Stimulated activated naive CD8-positive, alpha-beta T cell treated with anti-CD3 and anti-CD28 coated beads, Interleukin-15, Interleukin-2, amounts not matched to agents 100 U/mL and 50 U/mL, for 24 hours (primary cell): ENCODE measurements around the gene ZNF189.
"Not testable (repeated sequence)": the region's sequence is repeated elsewhere in the genome, so short reads cannot be mapped to it uniquely, and the experiment has no call there.

Experiments used
- ATAC-seq: fragments of 150-1000 bp; cut with Tn5 transposase; one replicate; pipeline ENCODE4 v1.10.0; 2021
- DNase-seq: peaks from one replicate; pipeline ENCODE4 v3.0.0; 2021

ZNF189 gene

DNA sequence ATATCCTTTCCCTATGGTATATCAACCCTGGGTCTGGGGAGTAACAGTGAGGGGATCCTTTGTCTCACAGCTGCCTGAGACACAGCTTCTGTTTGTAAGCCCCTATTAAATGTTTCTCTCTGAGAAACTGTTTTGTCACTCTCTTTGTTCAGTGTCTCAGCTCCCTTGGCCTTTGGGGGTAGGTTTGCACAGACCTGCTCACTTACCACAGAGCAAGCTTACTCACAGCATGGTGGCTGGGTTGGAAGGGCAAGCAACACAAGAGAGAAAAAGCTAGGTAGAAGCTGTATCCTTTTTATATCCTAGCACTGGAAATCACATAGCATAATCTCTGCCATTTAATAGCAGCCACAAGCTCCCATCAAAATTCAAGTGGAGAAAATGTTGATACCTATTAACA lies 18.4 kb upstream of the ZNF189 start:
- no peak for ATAC-seq
- DNase-seq: no peak

- no peak for ATAC-seq
Measured at GRCh38 chr9:101381118-101381517, 17.5 kb upstream of the ZNF189 start.

GRCh38 chr9:101381833-101382342 lies 16.8 kb upstream of the ZNF189 start:
- ATAC-seq (no peak), DNase-seq (no peak)

More at GRCh38 chr9:101381118-101381517, 17.5 kb upstream of the ZNF189 start:
- no peak for DNase-seq

DNA sequence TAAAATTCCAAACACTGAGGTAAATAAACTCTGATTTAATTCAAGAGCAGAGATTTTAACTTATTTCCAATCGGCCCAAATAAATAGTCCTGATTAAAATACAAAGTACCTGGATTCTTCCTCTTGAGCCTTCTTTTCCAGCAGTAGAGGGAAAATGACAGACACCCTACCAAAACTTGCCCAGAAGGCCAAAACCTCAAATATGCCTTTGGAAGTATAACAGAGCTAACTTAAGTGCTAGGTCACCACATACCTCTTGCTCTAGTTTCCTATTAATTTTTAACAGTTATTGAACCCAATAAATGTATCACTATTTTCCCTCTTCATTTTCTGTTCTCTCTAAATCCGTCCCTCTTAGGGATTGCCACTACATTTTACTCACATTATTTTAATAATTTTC lies 15.3 kb upstream of the ZNF189 start:
- DNase-seq: no peak
- no peak for ATAC-seq

DNA sequence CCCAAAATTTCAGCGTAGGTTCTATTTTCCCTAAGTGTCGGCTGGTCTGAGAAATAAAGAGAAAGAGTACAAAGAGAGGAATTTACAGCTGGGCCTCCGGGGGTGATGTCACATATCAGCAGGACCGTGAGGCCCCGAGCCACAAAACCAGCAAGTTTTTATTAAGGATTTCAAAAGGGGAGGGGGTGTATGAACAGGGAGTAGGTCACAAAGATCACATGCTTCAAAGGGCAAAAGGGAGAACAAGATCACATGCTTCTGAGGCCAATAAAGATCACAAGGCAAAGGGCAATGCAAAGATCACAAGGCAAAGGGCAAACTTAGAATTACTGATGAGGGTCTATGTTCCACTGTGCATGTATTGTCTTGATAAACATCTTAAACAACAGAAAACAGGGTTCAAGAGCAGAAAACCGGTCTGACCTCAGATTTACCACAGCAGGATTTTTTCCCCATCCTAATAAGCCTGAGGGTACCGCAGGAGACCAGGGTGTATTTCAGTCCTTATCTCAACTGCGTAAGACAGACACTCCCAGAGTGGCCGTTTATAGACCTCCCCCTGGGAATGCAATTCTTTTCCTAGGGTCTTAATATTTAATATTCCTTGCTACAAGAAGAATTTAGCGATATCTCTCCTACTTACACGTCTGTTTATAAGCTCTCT lies 13.6 kb upstream of the ZNF189 start, which contains the start of gene BAAT:
Gene BAAT, minus strand, starts transcription at position 134 of the 664 bp plus-strand sequence. CDS start 13,602 bp downstream, outside the sequence.
- ATAC-seq, DNase-seq: not testable (repeated sequence)

DNA sequence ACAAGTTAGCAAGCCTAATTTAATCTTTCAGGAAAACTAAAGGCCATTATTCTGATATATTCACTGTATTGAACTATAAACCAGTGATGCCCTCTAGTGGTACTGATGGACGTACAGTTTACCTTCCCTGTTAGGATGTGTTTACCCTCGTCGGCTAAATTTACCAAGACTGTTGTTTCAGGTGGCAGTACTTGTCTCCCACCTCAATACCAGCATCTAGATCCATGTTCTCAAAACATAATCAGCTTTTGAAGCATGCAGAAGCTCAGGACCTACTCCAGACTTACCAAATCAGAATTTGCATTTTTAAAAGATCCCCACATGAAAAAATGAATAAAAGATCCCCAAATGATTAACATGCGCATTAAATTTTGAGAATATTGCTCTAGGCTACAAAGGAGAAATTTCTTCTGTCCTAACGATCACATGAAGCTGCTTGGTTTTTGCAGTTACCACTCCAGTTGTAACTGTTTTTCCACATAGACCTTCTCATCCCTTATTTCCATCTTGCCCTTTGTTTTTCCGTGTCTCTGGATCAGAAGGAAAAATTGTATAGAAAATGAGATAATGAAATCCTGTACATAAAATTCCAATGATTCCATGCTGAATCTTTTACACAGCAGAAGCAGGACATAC lies 10.7 kb upstream of the ZNF189 start:
- DNase-seq (no peak), ATAC-seq (no peak)

DNA sequence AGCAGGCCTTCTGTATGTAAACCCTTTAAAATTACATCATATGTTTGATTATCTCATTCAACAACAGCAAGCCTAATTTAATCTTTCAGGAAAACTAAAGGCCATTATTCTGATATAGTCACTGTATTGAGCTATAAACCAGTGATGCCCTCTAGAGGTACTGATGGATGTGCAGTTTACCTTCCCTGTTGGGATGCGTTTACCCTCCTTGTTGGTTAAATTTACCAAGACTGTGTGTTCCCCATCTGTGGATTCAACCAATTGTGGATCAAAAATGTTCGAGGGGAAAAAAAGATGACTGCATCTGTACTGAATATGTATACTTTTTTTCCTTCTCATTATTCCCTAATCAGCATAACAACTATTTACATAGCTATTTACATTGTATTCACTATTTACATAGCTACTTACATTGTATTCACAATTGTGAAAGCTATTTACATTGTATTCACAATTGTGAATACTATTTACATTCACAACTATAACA lies 10.1 kb upstream of the ZNF189 start:
- no peak for DNase-seq
- ATAC-seq: no peak

GRCh38 chr9:101393135-101393534 lies 5.5 kb upstream of the ZNF189 start:
- no peak for DNase-seq
- no peak for ATAC-seq

- ATAC-seq (no peak), DNase-seq (no peak)
Measured at GRCh38 chr9:101394687-101395086, 4.0 kb upstream of the ZNF189 start.

- no peak for DNase-seq
- ATAC-seq: no peak
Measured at GRCh38 chr9:101397746-101398067, 944 bp upstream of the ZNF189 start.

DNA sequence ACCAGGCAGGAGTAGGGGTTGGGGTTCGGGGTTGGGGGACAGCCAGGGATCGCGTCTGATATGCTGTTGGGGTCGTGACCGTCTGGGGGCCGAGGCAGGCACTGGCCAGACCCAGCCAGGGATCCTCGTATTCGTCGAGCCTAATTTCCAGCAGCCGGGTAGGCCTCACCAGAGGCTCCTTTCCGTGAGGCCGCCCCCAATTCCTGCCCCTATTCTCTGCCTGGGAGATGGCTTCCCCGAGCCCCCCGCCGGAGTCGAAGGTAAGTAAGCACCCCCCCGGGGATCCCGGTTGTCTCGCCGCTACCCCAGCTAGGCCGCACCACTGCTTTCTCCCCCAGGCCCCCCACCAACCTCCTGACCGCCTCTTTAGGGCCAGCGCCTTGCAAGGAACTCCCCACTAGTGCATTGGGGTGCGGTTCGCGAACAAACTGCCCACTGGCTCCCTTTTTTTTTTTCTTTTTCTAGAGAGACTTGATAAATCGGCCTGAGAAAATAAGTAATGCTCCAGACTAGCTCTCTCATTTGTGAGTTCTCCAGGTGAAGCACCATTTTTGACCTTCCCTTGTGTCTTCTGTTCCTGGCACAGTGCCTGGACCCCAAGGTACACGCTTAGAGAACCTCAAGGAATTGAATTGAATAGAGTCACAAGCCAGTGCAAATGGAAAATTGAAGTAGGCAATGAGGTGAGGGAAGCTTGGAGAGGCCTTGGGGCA lies 435 bp downstream of the ZNF189 start:
- peak; percentile 10 for ATAC-seq
- DNase-seq: peak; percentile 20

DNA sequence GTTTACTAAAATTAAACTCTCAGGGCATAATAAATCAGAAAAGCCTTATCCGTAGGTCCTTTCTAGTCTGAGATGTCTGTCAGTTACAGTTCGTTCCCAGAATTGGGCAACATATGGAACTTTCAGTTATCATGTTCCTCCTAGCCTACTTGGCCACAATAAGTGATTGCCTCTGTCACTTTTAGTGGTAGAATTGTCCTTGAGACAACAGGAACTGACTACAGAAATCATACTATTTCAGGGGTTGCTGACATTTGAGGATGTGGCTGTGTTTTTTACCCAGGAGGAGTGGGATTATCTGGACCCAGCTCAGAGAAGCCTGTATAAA lies 956 bp downstream of the ZNF189 start:
- no peak for DNase-seq
- no peak for ATAC-seq

DNA sequence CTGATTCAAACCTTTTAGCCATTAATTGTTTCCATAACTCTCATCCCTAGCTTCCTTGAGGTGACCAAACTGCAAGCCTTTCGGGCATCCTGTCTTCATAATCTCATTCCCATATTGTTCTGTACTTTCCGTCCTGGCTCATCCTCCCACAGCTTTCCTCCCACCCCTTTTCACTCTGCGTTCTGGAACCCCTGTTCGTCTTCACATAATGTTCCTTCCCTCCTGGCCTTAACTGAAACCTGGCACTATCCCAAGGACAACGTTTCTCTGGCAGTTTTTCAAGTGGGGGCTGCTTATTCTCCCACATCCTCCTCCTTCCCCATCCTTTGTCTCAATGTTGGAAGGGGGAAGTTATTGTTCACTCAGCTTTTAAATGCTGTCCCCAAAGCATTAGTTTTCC lies 1.5 kb downstream of the ZNF189 start:
- DNase-seq: no peak
- ATAC-seq: no peak

- DNase-seq (no peak), ATAC-seq (no peak)
Measured at GRCh38 chr9:101403516-101404285, 5.0 kb downstream of the ZNF189 start.

DNA sequence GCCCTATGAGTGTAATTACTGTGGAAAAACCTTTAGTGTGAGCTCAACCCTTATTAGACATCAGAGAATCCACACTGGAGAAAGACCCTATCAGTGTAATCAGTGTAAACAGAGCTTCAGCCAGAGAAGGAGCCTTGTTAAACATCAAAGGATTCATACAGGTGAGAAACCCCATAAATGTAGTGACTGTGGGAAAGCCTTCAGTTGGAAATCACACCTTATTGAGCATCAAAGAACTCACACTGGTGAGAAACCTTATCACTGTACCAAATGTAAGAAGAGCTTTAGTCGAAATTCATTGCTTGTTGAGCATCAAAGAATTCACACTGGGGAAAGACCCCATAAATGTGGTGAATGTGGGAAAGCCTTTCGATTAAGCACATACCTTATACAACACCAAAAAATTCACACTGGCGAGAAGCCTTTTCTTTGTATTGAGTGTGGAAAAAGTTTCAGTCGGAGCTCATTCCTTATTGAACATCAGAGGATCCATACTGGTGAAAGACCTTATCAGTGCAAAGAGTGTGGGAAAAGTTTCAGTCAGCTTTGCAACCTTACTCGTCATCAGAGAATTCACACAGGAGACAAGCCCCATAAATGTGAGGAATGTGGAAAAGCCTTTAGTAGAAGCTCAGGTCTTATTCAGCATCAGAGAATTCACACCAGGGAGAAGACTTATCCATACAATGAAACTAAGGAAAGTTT lies 9.9 kb downstream of the ZNF189 start:
- ATAC-seq (no peak), DNase-seq (no peak)

- DNase-seq (no peak), ATAC-seq (no peak)
Measured at GRCh38 chr9:101409079-101409477, 10.4 kb downstream of the ZNF189 start.

- DNase-seq: no peak
- ATAC-seq: no peak
Measured at GRCh38 chr9:101414839-101415238, 16.2 kb downstream of the ZNF189 start.

DNA sequence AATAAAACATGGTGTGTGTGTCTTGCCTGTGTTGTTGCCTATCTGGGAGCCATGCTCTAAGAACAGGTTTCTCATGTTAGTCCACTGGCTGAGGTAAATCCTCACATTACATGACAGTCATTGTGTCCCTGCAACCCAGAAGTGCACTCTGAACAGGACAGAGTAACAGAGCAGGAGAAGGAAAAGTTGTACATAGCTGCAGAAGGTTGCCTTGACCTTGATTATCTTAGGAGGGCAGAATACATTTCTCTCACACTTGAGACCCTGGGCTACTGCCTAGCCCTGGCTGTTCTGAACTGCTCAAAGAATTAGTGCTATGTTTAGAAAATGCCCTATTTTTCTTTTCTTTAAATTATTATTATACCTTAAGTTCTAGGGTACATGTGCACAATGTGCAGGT lies 16.9 kb downstream of the ZNF189 start:
- ATAC-seq: no peak
- no peak for DNase-seq

DNA sequence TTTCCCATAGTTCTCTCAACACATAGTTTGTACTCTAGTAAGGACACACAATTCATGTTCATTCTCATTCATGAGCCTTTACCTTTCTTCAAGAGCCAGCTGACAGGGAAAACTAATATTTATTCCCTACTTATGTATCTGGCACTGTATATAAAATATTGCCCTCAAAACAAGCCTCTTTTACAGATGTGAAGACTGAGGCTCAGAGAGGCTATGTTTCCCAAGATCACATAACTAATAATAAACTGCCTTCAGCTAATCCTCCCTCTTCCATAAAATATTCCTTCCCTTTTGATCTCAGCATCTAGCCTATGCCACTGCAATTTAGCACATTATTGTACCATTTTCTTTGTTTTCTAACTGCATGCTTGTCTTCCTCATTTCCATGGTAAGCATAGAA lies 18.7 kb downstream of the ZNF189 start:
- ATAC-seq: no peak
- no peak for DNase-seq

DNA sequence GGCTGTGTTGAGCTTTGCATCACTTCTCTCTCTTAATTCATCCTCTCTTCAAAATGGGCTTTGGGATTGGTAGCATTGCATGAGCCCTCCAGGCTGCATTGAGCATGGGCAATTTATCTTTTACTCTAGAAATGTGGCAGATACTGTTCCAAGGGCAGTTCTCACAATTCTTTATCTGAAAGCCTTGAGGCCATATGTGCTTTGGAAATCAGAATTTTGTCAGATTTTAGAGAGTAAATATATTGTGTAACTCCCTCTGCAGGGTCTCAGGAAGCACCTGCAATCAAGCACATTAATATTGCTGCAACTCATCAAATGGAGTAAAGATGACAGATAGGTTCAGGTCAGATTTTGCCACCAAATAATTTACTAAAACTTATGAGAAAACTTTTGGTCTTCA lies 19.3 kb downstream of the ZNF189 start:
- no peak for DNase-seq
- no peak for ATAC-seq

DNA sequence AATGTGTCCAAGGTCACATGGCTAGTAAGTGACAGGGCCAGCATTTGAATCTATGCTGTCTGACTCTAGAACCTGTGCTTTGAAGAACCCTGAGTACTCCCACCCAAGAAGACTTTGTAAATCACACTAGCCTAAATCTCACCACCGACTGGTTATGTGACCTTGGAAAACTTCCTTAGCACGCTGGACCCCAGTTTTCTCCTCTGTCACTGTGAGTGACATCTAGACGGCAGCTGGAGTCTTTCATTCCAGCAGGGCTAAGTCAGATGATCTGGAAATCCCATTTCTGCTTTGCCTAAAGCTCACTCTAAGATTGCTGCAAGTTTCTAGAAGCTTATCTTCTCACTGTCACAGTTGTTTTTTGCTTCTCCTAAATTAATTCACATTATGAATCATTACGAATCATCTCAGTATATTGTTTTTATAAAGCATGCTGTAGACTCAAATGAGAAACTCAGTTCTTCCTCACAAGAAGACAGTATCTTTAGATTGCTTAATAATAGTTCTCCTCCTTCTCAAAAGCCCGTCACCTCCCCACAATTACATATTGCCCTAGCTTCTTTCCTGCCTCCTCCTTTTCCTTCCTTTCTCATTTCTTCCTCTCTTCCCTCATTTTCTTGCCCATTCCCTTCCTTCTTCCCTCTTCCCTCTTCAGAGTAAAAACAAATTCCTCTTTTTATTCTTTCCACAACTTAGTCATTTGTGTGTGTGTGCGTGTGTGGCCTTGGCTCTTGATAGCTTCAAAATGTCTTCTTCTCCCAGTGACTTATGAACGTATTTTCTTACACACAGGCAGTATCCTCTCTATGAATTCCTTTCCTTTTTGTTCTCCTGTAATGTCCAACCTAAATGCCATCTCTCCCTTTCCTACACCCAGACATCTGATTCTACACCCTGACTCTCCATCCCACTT lies 20.1 kb downstream of the ZNF189 start:
- DNase-seq (no peak), ATAC-seq (no peak)
